K562 (cell line): ENCODE results near the gene LRRC74B. TPM values are rescaled to one million over a fixed set of nuclear protein-coding genes. Genes with fewer than 3 reads are reported as not detected.

Source experiments
- BRF1 ChIP-seq: IDR thresholded peaks from 3 replicates; pipeline ENCODE4 v1.6.1; 2011; ENCODE audit warnings: borderline replicate concordance, mild to moderate bottlenecking; ENCODE audit not compliant: insufficient read length; ENCODE audit errors: extremely low read depth
- CTCF ChIP-seq, 3 experiments: IDR thresholded peaks in 2 of 3; conservative IDR thresholded peaks in 1 of 3; 2 replicates each; pipeline ENCODE4 v1.5.1; 2011 to 2012; ENCODE audit warnings: low read length in 3 of 3, mild to moderate bottlenecking in 3 of 3, control low read depth in 2 of 3, improper control_type of control experiment in 1 of 3, inconsistent platforms in 1 of 3, low read depth in 1 of 3, mixed read lengths in 1 of 3, moderate library complexity in 1 of 3; ENCODE audit not compliant: insufficient read depth in 2 of 3
- KDM4B ChIP-seq, 2 experiments: fragments of 450-650 bp in 1 of 2; sonication (generic) in 1 of 2; IDR thresholded peaks; 2 replicates each; pipeline ENCODE4 v1.6.1; 2016 to 2017; ENCODE audit warnings: borderline replicate concordance in 2 of 2, antibody characterized with exemption in 1 of 2, low read depth in 1 of 2, mild to moderate bottlenecking in 1 of 2
- ZBTB1 ChIP-seq: sonication (generic); formaldehyde crosslinking; IDR thresholded peaks from 2 replicates; pipeline ENCODE4 v1.8.1; 2023; ENCODE audit warnings: missing genetic modification reagents, low read depth, mild to moderate bottlenecking, borderline replicate concordance
- ZBTB7A ChIP-seq: IDR thresholded peaks from 2 replicates; pipeline ENCODE4 v1.6.1; 2011; ENCODE audit warnings: low read depth, mild to moderate bottlenecking, low read length, moderate library complexity, borderline replicate concordance; ENCODE audit not compliant: control insufficient read depth
- ZNF778 ChIP-seq: fragments of 450-650 bp; formaldehyde crosslinking; IDR thresholded peaks from 2 replicates; pipeline ENCODE4 v1.4.0; 2020; ENCODE audit warnings: mild to moderate bottlenecking, moderate library complexity
- polyA plus RNA-seq, 8 experiments: library from polyadenylated mRNA; depleted of rRNA in 4 of 8; stranded (reverse) in 5 of 8; unstranded in 3 of 8; fragments of >200 nt; fragmentation: Nextera tagmentation in 2 of 8; fragmentation: Illumina TruSeq in 1 of 8; extraction: Ambion mirVana in 2 of 8; extraction: Trizol in 1 of 8; gene quantifications; 2 replicates each; pipeline versions ENCODE4 v1.2.1 to v1.2.3, GENCODE V29; 2011 to 2014; ENCODE audit warnings: inconsistent platforms in 1 of 8, missing spikeins in 1 of 8
- total RNA-seq, 7 experiments: library from RNA; depleted of rRNA in 6 of 7; stranded (reverse); fragments of >200 nt in 6 of 7; fragmentation: Illumina TruSeq in 2 of 7; extraction: Trizol in 2 of 7; gene quantifications; 2 replicates each; pipeline versions ENCODE4 v1.2.1 to v1.2.3, GENCODE V29; 2011 to 2021; ENCODE audit warnings: low replicate concordance in 1 of 7
- TF ChIP-seq, protein P1 (sequence below): sonication (generic); formaldehyde crosslinking; IDR thresholded peaks from 2 replicates; pipeline ENCODE4 v1.8.1; 2023; ENCODE audit warnings: missing genetic modification reagents, mild to moderate bottlenecking, borderline replicate concordance
- TF ChIP-seq, protein P2 (sequence below): fragments of 250-450 bp; sonication (Bioruptor Pico); IDR thresholded peaks from 2 replicates; pipeline ENCODE4 v1.8.0; 2022; ENCODE audit warnings: moderate library complexity, mild to moderate bottlenecking, inconsistent platforms
- TF ChIP-seq, protein P3 (sequence below): sonication (generic); formaldehyde crosslinking; IDR thresholded peaks from 2 replicates; pipeline ENCODE4 v1.8.0; 2022; ENCODE audit warnings: mild to moderate bottlenecking, missing genetic modification reagents
- TF ChIP-seq, protein P4 (sequence below): fragments of 450-650 bp; formaldehyde crosslinking; IDR thresholded peaks from 2 replicates; pipeline ENCODE4 v1.4.0; 2022; ENCODE audit warnings: mild to moderate bottlenecking, moderate library complexity
- TF ChIP-seq, protein P5 (sequence below): fragments of 450-650 bp; IDR thresholded peaks from 2 replicates; pipeline ENCODE4 v1.6.1; 2016; ENCODE audit warnings: borderline replicate concordance

Gene LRRC74B
- total and polyA plus RNA-seq, 9 of the 15 experiments (the other 6 are each of a cell fraction or from before 2014, with no cell fraction given): not detected

DNA sequence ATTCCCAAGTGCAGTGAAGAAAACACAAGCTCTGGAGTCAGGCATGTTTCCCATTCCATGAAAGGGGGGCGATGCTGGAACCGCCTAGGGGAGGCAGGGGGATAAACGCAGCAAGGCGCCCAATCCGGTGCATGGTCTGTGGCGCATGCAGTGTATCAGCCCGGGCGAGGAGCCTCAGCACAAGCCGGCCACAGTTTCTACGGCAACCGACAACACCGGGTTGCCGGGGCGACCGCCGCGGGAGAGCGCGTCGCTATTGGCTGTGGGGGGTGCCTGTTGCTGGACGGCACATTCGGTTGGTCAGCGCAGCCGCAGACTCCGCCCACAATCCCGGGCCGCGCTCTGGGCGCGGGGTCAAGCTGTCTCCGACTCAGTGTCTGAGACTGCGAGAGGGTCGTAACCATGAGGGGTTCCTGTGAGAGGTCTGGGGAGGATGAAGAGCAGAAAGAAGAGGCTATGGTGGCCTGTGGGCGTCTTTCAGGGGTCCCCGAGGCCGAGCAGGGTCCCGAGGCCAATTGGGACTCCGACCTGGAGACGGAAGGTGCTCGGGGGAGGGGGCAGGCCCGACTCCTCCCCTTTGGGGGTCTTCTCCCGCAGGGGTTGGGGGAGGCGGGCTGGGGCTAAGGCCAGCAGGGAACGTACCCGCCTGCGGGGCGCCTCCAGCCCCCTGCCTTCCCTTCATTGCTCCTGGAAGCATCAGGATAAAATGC is at the start of gene LRRC74B (continued):
- TF ChIP-seq, protein P1, sequence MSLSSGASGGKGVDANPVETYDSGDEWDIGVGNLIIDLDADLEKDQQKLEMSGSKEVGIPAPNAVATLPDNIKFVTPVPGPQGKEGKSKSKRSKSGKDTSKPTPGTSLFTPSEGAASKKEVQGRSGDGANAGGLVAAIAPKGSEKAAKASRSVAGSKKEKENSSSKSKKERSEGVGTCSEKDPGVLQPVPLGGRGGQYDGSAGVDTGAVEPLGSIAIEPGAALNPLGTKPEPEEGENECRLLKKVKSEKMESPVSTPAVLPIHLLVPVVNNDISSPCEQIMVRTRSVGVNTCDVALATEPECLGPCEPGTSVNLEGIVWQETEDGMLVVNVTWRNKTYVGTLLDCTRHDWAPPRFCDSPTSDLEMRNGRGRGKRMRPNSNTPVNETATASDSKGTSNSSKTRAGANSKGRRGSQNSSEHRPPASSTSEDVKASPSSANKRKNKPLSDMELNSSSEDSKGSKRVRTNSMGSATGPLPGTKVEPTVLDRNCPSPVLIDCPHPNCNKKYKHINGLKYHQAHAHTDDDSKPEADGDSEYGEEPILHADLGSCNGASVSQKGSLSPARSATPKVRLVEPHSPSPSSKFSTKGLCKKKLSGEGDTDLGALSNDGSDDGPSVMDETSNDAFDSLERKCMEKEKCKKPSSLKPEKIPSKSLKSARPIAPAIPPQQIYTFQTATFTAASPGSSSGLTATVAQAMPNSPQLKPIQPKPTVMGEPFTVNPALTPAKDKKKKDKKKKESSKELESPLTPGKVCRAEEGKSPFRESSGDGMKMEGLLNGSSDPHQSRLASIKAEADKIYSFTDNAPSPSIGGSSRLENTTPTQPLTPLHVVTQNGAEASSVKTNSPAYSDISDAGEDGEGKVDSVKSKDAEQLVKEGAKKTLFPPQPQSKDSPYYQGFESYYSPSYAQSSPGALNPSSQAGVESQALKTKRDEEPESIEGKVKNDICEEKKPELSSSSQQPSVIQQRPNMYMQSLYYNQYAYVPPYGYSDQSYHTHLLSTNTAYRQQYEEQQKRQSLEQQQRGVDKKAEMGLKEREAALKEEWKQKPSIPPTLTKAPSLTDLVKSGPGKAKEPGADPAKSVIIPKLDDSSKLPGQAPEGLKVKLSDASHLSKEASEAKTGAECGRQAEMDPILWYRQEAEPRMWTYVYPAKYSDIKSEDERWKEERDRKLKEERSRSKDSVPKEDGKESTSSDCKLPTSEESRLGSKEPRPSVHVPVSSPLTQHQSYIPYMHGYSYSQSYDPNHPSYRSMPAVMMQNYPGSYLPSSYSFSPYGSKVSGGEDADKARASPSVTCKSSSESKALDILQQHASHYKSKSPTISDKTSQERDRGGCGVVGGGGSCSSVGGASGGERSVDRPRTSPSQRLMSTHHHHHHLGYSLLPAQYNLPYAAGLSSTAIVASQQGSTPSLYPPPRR: no peak
- TF ChIP-seq ZBTB1 (CRISPR knock-in tag) (no peak), CTCF (IDR thresholded peaks at IDR 0.05 in 2 of 3, conservative IDR thresholded peaks at IDR 0.05 in 1 of 3; ENCODE audit: insufficient read depth in 2 of 3, low read depth in 1 of 3, low read length in 3 of 3) (no peak), ZBTB7A (peak; percentile 52; the same call in 1 of the 2 replicates), KDM4B (IDR thresholded peaks at IDR 0.05; ENCODE audit: borderline replicate concordance in 2 of 2, low read depth in 1 of 2) (peak in 1 of 2 experiments; percentile 18; a peak in 1 of 4 replicates), BRF1 (no peak), ZNF778 (no peak)
- TF ChIP-seq, protein P2, sequence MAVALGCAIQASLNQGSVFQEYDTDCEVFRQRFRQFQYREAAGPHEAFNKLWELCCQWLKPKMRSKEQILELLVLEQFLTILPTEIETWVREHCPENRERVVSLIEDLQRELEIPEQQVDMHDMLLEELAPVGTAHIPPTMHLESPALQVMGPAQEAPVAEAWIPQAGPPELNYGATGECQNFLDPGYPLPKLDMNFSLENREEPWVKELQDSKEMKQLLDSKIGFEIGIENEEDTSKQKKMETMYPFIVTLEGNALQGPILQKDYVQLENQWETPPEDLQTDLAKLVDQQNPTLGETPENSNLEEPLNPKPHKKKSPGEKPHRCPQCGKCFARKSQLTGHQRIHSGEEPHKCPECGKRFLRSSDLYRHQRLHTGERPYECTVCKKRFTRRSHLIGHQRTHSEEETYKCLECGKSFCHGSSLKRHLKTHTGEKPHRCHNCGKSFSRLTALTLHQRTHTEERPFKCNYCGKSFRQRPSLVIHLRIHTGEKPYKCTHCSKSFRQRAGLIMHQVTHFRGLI: no peak
- TF ChIP-seq, protein P3, sequence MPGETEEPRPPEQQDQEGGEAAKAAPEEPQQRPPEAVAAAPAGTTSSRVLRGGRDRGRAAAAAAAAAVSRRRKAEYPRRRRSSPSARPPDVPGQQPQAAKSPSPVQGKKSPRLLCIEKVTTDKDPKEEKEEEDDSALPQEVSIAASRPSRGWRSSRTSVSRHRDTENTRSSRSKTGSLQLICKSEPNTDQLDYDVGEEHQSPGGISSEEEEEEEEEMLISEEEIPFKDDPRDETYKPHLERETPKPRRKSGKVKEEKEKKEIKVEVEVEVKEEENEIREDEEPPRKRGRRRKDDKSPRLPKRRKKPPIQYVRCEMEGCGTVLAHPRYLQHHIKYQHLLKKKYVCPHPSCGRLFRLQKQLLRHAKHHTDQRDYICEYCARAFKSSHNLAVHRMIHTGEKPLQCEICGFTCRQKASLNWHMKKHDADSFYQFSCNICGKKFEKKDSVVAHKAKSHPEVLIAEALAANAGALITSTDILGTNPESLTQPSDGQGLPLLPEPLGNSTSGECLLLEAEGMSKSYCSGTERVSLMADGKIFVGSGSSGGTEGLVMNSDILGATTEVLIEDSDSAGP (CRISPR knock-in tag): no peak; the same call in 1 of the 2 replicates
- TF ChIP-seq, protein P4, sequence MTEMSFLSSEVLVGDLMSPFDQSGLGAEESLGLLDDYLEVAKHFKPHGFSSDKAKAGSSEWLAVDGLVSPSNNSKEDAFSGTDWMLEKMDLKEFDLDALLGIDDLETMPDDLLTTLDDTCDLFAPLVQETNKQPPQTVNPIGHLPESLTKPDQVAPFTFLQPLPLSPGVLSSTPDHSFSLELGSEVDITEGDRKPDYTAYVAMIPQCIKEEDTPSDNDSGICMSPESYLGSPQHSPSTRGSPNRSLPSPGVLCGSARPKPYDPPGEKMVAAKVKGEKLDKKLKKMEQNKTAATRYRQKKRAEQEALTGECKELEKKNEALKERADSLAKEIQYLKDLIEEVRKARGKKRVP (CRISPR knock-in tag): no peak
- TF ChIP-seq, protein P5, sequence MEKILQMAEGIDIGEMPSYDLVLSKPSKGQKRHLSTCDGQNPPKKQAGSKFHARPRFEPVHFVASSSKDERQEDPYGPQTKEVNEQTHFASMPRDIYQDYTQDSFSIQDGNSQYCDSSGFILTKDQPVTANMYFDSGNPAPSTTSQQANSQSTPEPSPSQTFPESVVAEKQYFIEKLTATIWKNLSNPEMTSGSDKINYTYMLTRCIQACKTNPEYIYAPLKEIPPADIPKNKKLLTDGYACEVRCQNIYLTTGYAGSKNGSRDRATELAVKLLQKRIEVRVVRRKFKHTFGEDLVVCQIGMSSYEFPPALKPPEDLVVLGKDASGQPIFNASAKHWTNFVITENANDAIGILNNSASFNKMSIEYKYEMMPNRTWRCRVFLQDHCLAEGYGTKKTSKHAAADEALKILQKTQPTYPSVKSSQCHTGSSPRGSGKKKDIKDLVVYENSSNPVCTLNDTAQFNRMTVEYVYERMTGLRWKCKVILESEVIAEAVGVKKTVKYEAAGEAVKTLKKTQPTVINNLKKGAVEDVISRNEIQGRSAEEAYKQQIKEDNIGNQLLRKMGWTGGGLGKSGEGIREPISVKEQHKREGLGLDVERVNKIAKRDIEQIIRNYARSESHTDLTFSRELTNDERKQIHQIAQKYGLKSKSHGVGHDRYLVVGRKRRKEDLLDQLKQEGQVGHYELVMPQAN: no peak
